Right kidney (tissue), 1 donor: Measurements from ENCODE around the gene TALDO1.

Source experiments
- DNase-seq: peaks from one replicate; pipeline ENCODE4 v3.0.0-alpha.2; 2016

The TALDO1 gene

GRCh38 chr11:766936-767210, 19.6 kb downstream of the TALDO1 start:
- DNase-seq, result no peak

GRCh38 chr11:767238-767637, 20.0 kb downstream of the TALDO1 start:
- DNase-seq, result no peak

DNA sequence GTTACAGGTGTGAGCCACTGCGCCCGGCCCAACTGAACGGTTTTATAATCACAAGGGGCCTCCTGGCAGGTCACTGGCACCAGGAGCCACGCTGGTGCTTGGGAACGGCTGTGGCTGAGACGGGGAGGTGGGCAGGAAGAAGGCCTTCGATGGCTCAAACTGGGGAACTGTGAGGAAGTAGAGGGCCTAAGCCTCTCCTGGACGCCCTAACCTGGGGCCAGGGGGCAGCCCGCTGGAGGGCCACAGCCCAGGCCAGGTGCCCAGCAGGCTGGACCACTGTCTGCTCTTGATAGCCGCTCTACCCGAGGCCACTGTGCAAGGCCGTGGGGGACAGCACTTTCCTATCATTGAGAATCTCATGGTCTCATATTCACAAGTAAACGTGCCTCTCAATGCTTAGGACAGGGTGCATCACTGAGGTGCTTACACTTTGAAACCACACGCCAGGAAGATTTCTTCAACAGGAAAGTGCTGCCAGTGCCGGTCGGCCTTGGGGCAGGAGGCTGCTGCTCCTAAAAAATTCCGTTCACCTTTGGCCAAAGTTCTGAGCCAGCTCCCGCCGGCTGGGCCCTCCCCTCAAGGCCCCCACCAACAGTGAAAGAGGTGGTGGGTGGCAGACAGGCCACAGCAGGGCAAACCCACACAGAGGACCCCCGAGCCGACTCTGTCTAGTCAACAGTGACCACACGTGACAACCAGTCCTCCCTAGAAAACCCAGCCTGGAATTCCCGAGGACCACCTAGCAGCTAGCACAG, 22.8 kb downstream of the TALDO1 start:
- no peak for DNase-seq

GRCh38 chr11:770642-771616, 23.7 kb downstream of the TALDO1 start:
- no peak for DNase-seq

DNA sequence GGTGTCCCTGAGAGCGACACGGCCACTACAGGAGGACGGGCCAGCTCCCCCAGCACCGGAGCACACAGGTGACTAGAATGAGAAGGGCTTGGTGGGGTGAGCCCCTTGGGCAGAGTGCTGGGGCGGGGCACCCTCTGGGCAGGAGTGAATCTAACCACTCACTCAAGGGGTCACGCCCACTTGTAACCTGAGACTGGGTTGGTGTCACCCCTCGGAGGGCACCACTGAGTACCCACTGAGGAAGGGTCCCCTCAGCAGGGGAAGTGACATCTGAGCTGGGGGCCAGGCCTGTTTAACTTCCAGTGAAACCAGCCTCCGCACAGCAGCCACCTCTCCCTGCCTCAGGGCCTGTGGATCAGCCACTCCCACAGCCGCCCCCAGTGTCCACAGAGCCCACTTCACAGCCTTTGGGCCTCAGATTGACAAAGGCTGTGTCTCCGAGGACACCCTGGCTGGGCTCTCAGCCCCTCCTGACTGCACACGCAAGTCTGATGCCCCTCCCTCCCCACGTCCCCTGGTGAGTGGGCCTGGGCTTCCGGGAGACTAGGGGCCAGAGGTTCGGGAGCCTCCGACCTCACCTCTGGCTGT, 24.4 kb downstream of the TALDO1 start:
- DNase-seq, result no peak

- DNase-seq, result no peak
Observed at GRCh38 chr11:772429-773390, 25.4 kb downstream of the TALDO1 start.

DNA sequence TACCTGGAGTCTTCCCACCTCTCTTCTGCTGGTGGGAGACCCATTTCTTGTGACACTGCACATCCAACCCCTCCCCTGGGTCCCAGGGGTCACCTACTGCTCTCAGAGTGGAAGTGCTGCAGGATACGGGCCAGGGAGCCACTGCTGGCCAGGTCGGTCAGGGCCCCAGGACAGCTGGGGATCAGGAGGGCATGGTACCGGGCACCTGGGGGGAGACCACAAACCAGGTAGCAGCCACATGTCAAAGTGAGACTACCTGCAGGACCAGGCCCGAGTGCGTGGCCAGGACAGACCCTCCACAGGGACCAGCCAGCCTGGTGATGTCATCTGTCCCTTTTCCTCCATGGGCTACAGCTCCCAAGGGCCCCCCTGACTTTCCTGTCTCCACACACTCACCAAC, 26.2 kb downstream of the TALDO1 start:
- no peak for DNase-seq

- DNase-seq, result no peak
Observed at GRCh38 chr11:773830-774229, 26.6 kb downstream of the TALDO1 start.

DNA sequence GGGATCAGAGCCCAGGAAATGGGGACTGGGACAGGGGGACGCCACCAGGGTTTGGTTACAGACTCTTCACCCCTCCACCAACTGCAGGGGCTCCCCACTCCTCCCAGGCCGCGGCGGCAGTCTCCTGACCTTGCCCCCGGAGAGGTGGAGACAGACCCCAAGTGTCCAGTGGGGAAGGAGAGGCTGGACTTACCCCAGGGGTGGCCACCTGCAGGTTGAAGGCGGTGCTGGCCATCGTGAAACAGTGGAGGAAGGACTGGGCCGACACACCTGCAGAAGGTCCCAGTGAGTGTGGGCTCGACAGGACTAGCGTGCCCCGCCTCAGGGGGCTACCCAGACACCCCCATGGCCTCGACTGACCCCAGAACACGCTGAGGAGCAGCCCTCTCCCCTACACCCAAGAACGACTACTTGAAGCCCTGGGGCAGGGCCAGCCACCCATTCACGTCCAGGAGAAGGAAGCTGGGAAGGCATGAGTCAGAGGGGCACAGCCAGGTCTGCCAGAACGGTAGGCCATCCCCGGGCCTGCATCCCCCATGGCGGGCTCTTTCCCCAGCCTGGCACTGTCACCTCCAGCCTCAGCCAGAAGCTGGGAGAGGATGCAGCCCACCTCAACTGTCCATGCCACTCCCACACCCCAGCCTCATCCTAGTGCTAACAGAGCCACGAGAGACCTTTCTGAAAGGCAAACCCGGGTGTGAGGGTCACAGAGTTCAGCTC, 27.8 kb downstream of the TALDO1 start:
- DNase-seq, result no peak

DNA sequence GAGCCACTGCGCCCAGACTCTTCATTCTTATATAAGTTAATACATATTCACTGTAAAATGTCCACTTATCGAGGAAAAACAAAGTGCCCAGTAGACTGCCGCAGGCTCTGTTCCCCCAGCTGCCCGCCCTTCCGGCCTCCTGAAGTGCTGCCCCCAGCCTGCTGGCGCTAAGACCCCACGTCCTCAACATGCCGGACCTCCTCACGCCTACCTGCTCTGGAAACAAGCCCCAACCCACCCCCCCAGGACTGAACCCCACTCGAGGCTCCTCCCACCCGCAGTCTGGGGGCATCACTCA, 28.9 kb downstream of the TALDO1 start:
- no peak for DNase-seq

DNA sequence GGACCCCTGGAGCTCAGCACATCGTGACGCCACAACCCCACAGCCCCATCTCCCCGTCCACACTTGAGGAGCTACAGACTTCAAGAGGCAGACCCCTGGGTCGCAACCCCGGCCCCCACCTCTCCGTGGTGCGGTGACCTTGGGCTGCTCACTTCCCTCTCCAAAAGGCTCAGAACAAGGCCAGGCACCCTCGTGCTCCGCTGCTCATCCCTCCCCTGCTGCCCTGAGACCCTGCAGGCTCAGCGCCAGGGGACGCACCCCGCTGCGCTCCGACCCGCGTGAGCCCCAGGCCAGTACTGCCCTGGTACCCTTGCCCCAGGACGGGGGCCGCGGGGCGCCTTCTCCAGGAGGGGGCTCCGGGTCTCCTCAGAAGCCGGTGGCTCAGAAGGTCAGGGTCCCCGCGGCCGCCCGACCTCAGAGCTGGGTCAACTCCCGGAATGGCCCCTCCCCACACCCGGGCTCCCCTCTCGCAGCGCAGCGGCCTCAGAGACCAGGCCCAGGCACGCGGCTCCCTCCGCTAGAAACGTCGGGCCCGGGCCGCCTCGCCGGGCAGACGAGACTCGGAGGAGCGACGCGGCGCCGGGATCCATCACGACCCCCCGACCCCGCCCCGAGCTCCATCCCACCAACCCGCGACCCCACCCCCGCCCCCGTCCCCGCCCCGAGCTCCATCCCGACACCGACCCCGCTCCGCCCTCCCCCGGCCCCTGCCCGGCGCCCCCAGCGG, 29.5 kb downstream of the TALDO1 start:
- DNase-seq, result peak; percentile 71

DNA sequence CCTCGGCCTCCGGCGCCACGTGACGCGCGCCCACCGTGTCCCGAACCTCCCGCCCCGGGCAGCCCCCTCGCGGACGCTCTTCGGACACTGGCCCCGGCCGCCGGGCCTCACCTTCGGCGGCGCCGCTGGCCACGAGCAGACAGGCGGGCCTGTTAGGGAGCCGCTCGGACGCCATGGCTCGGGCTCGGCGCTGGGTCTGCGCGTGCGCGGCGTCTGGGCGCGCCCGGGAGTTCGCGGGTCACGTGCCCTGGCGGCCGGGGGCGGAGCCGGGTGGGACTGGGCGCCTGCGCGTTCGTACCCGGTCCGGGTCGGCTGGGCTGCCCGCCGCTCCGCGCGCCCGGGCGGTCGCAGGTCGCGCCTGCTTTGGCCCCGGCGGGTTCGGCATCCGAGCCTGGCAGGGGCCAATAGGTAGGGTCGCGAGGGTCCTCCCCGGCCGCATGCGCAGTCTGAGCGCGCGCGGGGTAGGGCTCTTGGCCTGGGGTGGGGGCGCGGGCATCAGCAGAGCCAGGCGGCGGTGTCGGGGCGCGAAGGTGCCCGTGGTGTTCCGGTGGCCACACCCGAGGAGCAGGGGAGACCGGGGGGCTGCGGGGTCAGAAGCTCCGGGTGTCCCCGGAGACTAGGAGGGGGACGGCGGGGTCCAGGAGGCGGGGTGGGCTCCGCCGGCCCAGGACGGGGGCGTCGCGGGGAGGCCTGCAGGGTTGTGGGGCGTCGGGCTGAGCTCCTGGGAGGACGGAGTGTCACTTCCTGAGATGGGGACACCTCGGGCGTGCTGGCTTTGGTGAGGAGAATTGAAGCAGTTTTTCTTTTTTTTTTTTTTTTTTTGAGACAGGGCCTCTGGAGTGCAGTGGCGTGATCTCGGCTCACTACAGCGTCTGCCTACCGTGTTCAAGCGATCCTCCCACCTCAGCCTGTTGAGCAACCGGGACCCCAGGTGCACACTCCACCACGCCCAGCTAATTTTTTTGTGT, 30.3 kb downstream of the TALDO1 start, which contains the start of gene GATD1:
Gene GATD1, minus strand, starts transcription at position 200 of the 968 bp plus-strand sequence. Its CDS starts 25 bp downstream, at position 175.
- peak; percentile 88 for DNase-seq

GRCh38 chr11:778976-779954, 32.0 kb downstream of the TALDO1 start:
- no peak for DNase-seq

DNA sequence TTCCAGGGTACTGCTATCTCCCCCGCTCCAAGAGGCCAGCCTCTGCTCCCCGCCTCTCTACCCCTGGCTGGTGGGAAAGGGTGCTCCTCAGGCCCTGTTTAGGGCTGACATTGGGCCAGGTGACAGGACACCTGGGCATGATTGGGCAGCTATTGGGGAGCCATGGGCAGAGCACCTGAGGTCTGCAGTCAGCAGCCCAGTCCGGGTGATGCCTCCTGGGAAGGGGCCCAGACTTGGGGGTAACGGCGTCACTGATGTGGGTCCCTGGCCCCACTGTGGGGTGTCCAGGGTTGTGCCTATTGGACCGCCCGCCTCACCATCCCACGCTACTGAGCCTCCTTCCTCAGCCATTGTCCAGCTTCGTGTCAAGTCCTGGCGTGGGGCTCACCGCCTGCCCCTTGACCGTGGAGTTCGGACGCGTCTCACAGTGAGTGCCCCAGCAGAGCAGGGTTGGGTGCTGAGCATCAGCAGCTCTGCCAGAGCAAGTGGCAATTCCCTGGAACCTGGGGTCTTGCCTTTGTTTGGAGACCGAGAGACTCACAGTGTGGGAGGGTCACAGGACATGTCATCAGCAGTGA, 32.8 kb downstream of the TALDO1 start:
- no peak for DNase-seq

DNA sequence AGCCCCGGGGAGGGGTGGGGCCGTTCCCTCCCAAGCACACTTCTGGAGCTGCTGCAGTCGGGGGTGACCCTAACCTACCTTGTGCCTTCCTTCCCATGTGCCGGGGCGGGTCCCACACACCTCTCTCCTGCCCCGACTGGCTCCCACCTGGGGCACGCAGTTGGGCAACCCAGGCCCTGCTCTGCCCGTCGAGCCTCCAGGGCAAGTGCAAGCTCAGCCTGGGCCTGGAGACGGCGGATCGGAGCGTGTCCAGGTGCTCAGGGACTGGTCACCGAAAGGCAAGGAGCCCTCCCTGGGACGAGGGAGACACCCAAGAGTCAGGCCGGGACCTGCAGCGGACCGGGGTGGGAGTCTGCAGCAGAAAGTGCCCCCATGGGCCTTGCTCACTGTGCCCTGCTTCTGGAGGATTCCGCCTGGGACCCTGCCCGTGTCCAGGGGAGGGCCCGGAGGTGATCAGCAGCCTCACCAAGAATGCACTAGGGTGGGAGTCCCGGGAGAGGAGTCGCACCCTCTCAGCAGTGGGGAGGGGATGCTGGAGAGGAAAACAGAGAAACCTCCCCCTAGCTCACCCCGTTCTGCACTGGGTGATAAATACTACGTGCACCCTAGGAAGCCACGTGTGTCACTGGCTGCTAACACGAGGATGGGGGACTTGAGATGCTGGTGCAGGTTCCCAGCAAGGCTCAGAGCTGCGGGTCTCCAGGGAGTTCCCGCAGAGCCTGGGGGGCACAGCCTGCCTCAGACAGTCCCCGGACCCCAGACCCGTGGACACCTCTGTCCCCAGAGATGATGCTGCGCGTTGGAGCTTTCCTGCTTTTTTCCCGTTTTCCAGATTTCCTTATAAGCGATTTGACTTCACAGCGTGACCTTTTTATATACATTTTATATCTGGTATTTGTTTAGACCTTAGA, 35.3 kb downstream of the TALDO1 start:
- DNase-seq, result no peak

GRCh38 chr11:783581-784015, 36.3 kb downstream of the TALDO1 start:
- peak; percentile 65 for DNase-seq
